Skeletal muscle tissue (tissue), 4 donors: ENCODE data around the gene MEF2A. TPM values are rescaled to one million over a fixed set of nuclear protein-coding genes. Genes with fewer than 3 reads are reported as not detected.
"Not testable (repeated sequence)": the region's sequence is repeated elsewhere in the genome, so short reads cannot be mapped to it uniquely, and the experiment has no call there.

Source experiments
- H3K27ac ChIP-seq: one replicate; pipeline ENCODE4 v1.7.0; 2013; ENCODE audit warnings: mild to moderate bottlenecking, low read depth, low read length, inconsistent platforms
- H3K27me3 ChIP-seq, 3 donors: one replicate each; pipeline ENCODE4 v1.7.0; 2013; ENCODE audit warnings: low read length in 3 of 3; ENCODE audit not compliant: control insufficient read depth in 3 of 3, insufficient read depth in 3 of 3
- H3K36me3 ChIP-seq, 3 donors: one replicate each; pipeline ENCODE4 v1.7.0; 2013; ENCODE audit warnings: low read length in 3 of 3; ENCODE audit not compliant: control insufficient read depth in 3 of 3, insufficient read depth in 3 of 3
- H3K4me1 ChIP-seq, 3 donors: one replicate each; pipeline ENCODE4 v1.7.0; 2013; ENCODE audit warnings: low read length in 3 of 3, mild to moderate bottlenecking in 3 of 3; ENCODE audit not compliant: control insufficient read depth in 3 of 3, insufficient read depth in 3 of 3
- H3K4me3 ChIP-seq, 3 donors: one replicate each; pipeline ENCODE4 v1.7.0; 2013; ENCODE audit warnings: low read length in 3 of 3
- H3K9ac ChIP-seq, 3 donors: one replicate each; pipeline ENCODE4 v1.7.0; 2013; ENCODE audit warnings: low read length in 3 of 3, mild to moderate bottlenecking in 3 of 3, moderate library complexity in 2 of 3, low read depth in 1 of 3
- H3K9me3 ChIP-seq, 3 donors: one replicate each; pipeline ENCODE4 v1.7.0; 2013; ENCODE audit warnings: low read length in 3 of 3; ENCODE audit not compliant: control insufficient read depth in 3 of 3
- total RNA-seq: library from RNA; depleted of rRNA; stranded (reverse); fragments of >200 nt; gene quantifications from one replicate; pipeline ENCODE4 v1.2.3, GENCODE V29; 2014
- donor health status: Osteomylitis.

MEF2A gene
- 29.7 TPM for total RNA-seq

- Histone ChIP-seq H3K4me3 (peak within 1 kb of the TSS; percentile 92 to 95 (median 93)), H3K27ac (peak within 1 kb of the TSS; percentile 100), H3K9me3 (no peaks in the 10 kb centered on the region), H3K4me1 (peaks cover 17 to 21% (median 19%) of the 10 kb centered on the region in 3 donors), H3K27me3 (no peaks in the 10 kb centered on the region), H3K36me3 (peaks cover 0 to 2% (median 0%) of the 10 kb centered on the region in 3 donors), H3K9ac (peak within 1 kb of the TSS; percentile 96 to 99 (median 98))
Observed at GRCh38 chr15:99565299-99566156, at the start of gene MEF2A. Gene MEF2A, plus strand, starts transcription at chr15:99565984. Its CDS starts 67,136 bp downstream, at chr15:99633120.

GRCh38 chr15:99518191-99518590 is 47.6 kb upstream of the MEF2A start:
- H3K9ac ChIP-seq, result no peak overlapping the region
- no peak overlapping the region for H3K4me3 ChIP-seq
- no peak overlapping the region for H3K27ac ChIP-seq
- no peaks in the 10 kb centered on the region for H3K4me1 ChIP-seq
- no peaks in the 10 kb centered on the region for H3K36me3 ChIP-seq
- no peaks in the 10 kb centered on the region for H3K27me3 ChIP-seq
- H3K9me3 ChIP-seq, result no peaks in the 10 kb centered on the region

DNA sequence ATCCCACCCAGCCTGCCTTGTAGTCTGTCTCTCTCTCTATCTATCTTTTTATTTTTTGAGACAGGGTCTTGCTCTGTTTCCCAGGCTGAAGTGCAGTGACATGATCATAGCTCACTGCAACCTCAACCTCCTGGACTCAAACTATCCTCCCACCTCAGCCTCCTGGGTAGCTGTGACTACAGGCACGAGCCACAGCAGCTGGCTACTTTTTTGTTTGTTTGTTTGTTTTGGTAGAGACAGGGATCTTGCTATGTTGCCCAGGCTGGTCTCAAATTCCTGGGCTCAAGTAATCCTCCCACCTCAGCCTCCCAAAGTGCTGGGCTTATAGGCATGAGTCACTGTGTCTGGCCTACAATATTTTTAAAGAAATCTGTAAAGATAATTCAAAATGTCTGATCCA is 46.4 kb upstream of the MEF2A start:
- not testable (repeated sequence) for H3K4me3 ChIP-seq, H3K27me3 ChIP-seq, H3K36me3 ChIP-seq, H3K9ac ChIP-seq, H3K9me3 ChIP-seq, H3K4me1 ChIP-seq, H3K27ac ChIP-seq

DNA sequence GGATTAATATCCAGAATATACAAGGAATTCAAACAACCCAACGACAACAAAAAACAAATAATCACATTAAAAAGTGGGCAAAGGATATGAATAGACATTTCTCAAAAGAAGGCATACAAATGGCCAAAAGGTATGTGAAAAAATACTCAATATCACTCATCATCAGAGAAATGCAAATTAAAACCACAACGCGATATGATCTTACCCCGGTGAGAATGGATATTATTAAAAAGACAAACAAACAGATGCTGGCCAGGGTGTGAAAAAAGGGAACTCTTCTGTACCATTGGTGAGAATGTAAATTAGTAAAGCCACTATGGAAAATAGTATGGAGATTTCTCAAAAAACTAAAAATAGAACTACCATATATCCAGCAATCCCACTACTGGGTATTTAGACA is 43.5 kb upstream of the MEF2A start:
- Histone ChIP-seq H3K4me3 (no peak overlapping the region), H3K4me1 (no peaks in the 10 kb centered on the region), H3K9me3 (no peaks in the 10 kb centered on the region), H3K36me3 (no peaks in the 10 kb centered on the region), H3K27ac (no peak overlapping the region), H3K9ac (no peak overlapping the region), H3K27me3 (no peaks in the 10 kb centered on the region)

- Histone ChIP-seq H3K4me1 (no peaks in the 10 kb centered on the region), H3K27me3 (no peaks in the 10 kb centered on the region), H3K4me3 (no peak overlapping the region), H3K9me3 (no peaks in the 10 kb centered on the region), H3K9ac (no peak overlapping the region), H3K36me3 (no peaks in the 10 kb centered on the region), H3K27ac (no peak overlapping the region)
Observed at GRCh38 chr15:99526176-99526575, 39.6 kb upstream of the MEF2A start.

- Histone ChIP-seq H3K4me3 (no peak overlapping the region), H3K27me3 (no peaks in the 10 kb centered on the region), H3K27ac (no peak overlapping the region), H3K9me3 (no peaks in the 10 kb centered on the region), H3K36me3 (no peaks in the 10 kb centered on the region), H3K9ac (no peak overlapping the region), H3K4me1 (no peaks in the 10 kb centered on the region)
Observed at GRCh38 chr15:99526671-99527070, 39.1 kb upstream of the MEF2A start.

DNA sequence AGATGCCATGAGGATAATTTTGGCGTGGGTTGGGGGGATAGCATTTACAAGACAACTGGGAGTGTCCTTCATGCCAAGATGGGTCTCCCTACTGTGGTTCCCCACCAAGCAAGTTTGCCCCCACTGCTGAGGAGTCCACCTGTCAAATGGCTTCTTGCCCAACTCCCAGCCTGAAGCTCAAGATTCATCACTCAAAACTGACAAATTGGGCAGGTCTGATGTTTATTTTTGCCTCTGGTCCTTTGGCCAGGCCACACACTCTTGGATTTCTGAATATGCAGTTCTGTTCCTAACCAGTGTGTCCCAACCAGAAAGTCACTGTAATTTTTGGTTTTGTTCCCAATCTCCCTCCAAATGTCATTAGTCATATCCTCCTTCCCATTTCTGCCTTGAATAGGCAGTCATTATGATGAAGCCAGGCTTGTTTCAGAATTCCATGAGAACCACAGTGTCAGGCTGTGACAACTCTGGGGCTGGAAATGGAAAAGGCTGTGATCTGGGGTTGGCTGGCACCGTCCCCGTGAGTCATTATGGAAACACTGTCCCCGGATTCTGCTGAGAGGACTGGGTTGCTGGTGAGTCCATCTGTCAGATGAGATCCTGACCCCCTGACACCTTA is 29.3 kb upstream of the MEF2A start:
- Histone ChIP-seq H3K9ac (no peak overlapping the region), H3K36me3 (no peaks in the 10 kb centered on the region), H3K4me3 (no peak overlapping the region), H3K27ac (peak overlapping the region; percentile 44), H3K9me3 (peaks cover 0 to 2% (median 0%) of the 10 kb centered on the region in 3 donors), H3K27me3 (no peaks in the 10 kb centered on the region), H3K4me1 (peaks cover 5 to 7% (median 7%) of the 10 kb centered on the region in 3 donors)

- H3K9me3 ChIP-seq, result no peaks in the 10 kb centered on the region
- H3K4me1 ChIP-seq, result peaks cover 5 to 7% (median 7%) of the 10 kb centered on the region in 3 donors
- H3K27ac ChIP-seq, result peak overlapping the region; percentile 44
- no peak overlapping the region for H3K4me3 ChIP-seq
- no peak overlapping the region for H3K9ac ChIP-seq
- H3K36me3 ChIP-seq, result no peaks in the 10 kb centered on the region
- no peaks in the 10 kb centered on the region for H3K27me3 ChIP-seq
Observed at GRCh38 chr15:99537344-99537743, 28.4 kb upstream of the MEF2A start.

DNA sequence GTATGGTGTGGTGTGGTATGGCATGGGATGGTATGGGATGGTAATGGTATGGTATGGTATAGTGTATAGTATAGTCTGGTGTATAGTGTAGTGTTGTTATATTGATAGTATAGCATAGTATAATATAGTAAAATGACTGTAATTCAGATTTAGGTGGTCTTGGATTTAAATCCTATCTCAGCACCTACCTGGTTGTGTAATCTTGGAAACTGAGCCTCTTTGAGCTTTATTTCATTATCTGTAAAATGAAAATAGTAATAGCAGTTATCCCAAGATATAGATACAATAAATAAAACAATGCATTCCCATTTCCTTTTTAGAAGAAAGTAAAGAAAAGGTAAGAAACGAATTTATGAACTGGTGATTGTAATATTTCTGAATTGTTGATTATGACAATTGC is 27.5 kb upstream of the MEF2A start:
- Histone ChIP-seq H3K4me1 (peaks cover 5 to 7% (median 7%) of the 10 kb centered on the region in 3 donors), H3K9ac (no peak overlapping the region), H3K9me3 (no peaks in the 10 kb centered on the region), H3K27me3 (no peaks in the 10 kb centered on the region), H3K4me3 (no peak overlapping the region), H3K36me3 (no peaks in the 10 kb centered on the region), H3K27ac (no peak overlapping the region)

DNA sequence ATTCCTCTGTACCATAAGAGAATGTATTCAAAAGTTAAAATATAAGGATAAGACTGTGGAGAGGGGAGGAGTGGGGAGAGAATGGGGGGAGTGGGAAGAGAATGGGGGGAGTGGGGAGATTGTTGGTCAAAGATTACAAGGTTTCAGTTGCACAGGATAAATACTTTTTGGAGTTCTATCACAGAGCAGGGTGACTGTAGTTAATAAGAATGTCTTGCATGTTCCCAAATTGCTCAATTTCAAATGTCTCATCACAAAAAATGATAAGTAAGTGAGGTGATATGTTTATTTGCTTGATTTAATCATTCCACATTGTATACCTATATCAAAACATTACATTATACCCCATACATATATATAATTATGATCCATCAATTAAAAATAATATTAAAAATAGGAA is 23.0 kb upstream of the MEF2A start:
- Histone ChIP-seq H3K9ac (no peak overlapping the region), H3K36me3 (no peaks in the 10 kb centered on the region), H3K27ac (no peak overlapping the region), H3K4me3 (no peak overlapping the region), H3K4me1 (no peaks in the 10 kb centered on the region), H3K27me3 (no peaks in the 10 kb centered on the region), H3K9me3 (no peaks in the 10 kb centered on the region)
